Activated CD8-positive, alpha-beta T cell treated with anti-CD3 and anti-CD28 coated beads, Interleukin-2, amount 10 ng/mL, durations not matched to agents 7 days and 5 days (primary cell): ENCODE measurements around the gene MYOF. TPM values are rescaled to one million over a fixed set of nuclear protein-coding genes. Genes with fewer than 3 reads are reported as not detected.

Experiments used
- ATAC-seq: fragments of 150-1000 bp; cut with Tn5 transposase; one replicate; pipeline ENCODE4 v1.10.0; 2021; ENCODE audit warnings: moderate library complexity
- CTCF ChIA-PET: fragments of 350-600 bp; sonication (Branson Sonifier 250); formaldehyde crosslinking; loops from one replicate; lab custom pipeline; 2021; ENCODE audit warnings: antibody characterized with exemption; lab: Charles Lee
- POLR2A ChIA-PET: fragments of 350-600 bp; sonication (Branson Sonifier 250); formaldehyde crosslinking; loops from one replicate; lab custom pipeline; 2021; ENCODE audit warnings: antibody characterized with exemption; lab: Charles Lee
- DNase-seq: peaks from one replicate; pipeline ENCODE4 v3.0.0-alpha.2; 2020
- H3K27ac Mint-ChIP-seq: one replicate; pipeline ENCODE4 v1.8.0; 2021; ENCODE audit warnings: mild to moderate bottlenecking, mixed read lengths
- H3K27me3 Mint-ChIP-seq: one replicate; pipeline ENCODE4 v1.8.0; 2021; ENCODE audit warnings: low read depth, mixed read lengths
- H3K36me3 Mint-ChIP-seq: one replicate; pipeline ENCODE4 v1.8.0; 2021; ENCODE audit warnings: low read depth, mixed read lengths
- H3K4me1 Mint-ChIP-seq: one replicate; pipeline ENCODE4 v1.8.0; 2021; ENCODE audit warnings: low read depth, mixed read lengths
- H3K4me3 Mint-ChIP-seq: one replicate; pipeline ENCODE4 v1.8.0; 2021; ENCODE audit warnings: mild to moderate bottlenecking, mixed read lengths
- H3K9me3 Mint-ChIP-seq: one replicate; pipeline ENCODE4 v1.8.0; 2022; ENCODE audit warnings: mixed read lengths; ENCODE audit not compliant: insufficient read depth
- total RNA-seq, 2 experiments: library from RNA; stranded (reverse); gene quantifications; one replicate each; pipeline ENCODE4 v1.2.3, GENCODE V29; 2021

The MYOF gene
- total RNA-seq, 2 experiments from 2014 or later: 0.37 to 0.39 TPM

- ChIA-PET POLR2A (no interaction called here), CTCF (interaction anchor here (0.6 to 3.0 kb wide), 3 partner anchors 26 to 127 kb away, joined by 3 to 15 read pairs (median 3); partner anchors contain the start of gene MYOF)
- DNase-seq (no peak), ATAC-seq (no peak)
- no peaks in the 10 kb centered on the region for H3K9me3 Mint-ChIP-seq
- peaks cover 41% of the 10 kb centered on the region for H3K4me1 Mint-ChIP-seq
- no peaks in the 10 kb centered on the region for H3K27me3 Mint-ChIP-seq
- H3K4me3 Mint-ChIP-seq: no peak overlapping the region
- H3K36me3 Mint-ChIP-seq: no peaks in the 10 kb centered on the region
- H3K27ac Mint-ChIP-seq: no peak overlapping the region
Measured at GRCh38 chr10:93383562-93383981, 98.6 kb downstream of the MYOF start.

GRCh38 chr10:93379731-93380575 lies 102.2 kb downstream of the MYOF start:
- DNase-seq: peak; percentile 63
- Mint-ChIP-seq H3K27ac (peak overlapping the region; percentile 86), H3K4me1 (peaks cover 21% of the 10 kb centered on the region), H3K27me3 (no peaks in the 10 kb centered on the region), H3K36me3 (no peaks in the 10 kb centered on the region), H3K4me3 (no peak overlapping the region), H3K9me3 (no peaks in the 10 kb centered on the region)
- POLR2A ChIA-PET: interaction anchor here (0.7 to 1.1 kb wide), 2 partner anchors 34 to 102 kb away, joined by 3 to 4 read pairs; partner anchors contain the start of gene MYOF
- ATAC-seq: peak; percentile 87
- CTCF ChIA-PET: interaction anchor here (1.0 to 11.2 kb wide), 6 partner anchors 10 to 129 kb away, joined by 3 to 521 read pairs (median 4); partner anchors contain the start of gene MYOF

GRCh38 chr10:93378997-93379730 lies 103.0 kb downstream of the MYOF start:
- ChIA-PET CTCF (interaction anchor here (1.5 to 11.2 kb wide), 3 partner anchors 13 to 130 kb away, joined by 4 to 521 read pairs (median 183); partner anchors contain the start of gene MYOF), POLR2A (interaction anchor here (1.1 to 1.6 kb wide), 2 partner anchors 34 to 134 kb away, joined by 4 read pairs; no protein-coding TSS in a partner anchor)
- no peaks in the 10 kb centered on the region for H3K27me3 Mint-ChIP-seq
- H3K4me3 Mint-ChIP-seq: no peak overlapping the region
- DNase-seq: no peak
- ATAC-seq: peak; percentile 62
- no peaks in the 10 kb centered on the region for H3K9me3 Mint-ChIP-seq
- peaks cover 20% of the 10 kb centered on the region for H3K4me1 Mint-ChIP-seq
- H3K27ac Mint-ChIP-seq: peak overlapping the region; percentile 86
- H3K36me3 Mint-ChIP-seq: no peaks in the 10 kb centered on the region

GRCh38 chr10:93378039-93378438 lies 104.1 kb downstream of the MYOF start:
- ChIA-PET CTCF (interaction anchor here (1.1 to 11.2 kb wide), 8 partner anchors 12 to 131 kb away, joined by 3 to 521 read pairs (median 36); partner anchors contain the start of gene MYOF), POLR2A (interaction anchor here (1.6 kb wide), 1 partner anchor 135 kb away, joined by 4 read pairs; no protein-coding TSS in a partner anchor)
- no peaks in the 10 kb centered on the region for H3K36me3 Mint-ChIP-seq

GRCh38 chr10:93376372-93377293 lies 105.5 kb downstream of the MYOF start:
- Mint-ChIP-seq H3K9me3 (no peaks in the 10 kb centered on the region), H3K4me1 (peaks cover 15% of the 10 kb centered on the region), H3K27ac (no peak overlapping the region), H3K27me3 (no peaks in the 10 kb centered on the region), H3K4me3 (no peak overlapping the region), H3K36me3 (no peaks in the 10 kb centered on the region)
- DNase-seq (peak; percentile 69), ATAC-seq (peak; percentile 70)
- CTCF ChIA-PET: interaction anchor here (0.7 to 11.2 kb wide), 39 partner anchors 10 to 412 kb away, joined by 3 to 521 read pairs (median 4); partner anchors contain the start of genes CEP55 and MYOF
- POLR2A ChIA-PET: interaction anchor here (0.7 to 0.9 kb wide), 2 partner anchors 119 to 135 kb away, joined by 3 read pairs; no protein-coding TSS in a partner anchor

More at GRCh38 chr10:93378039-93378438, 104.1 kb downstream of the MYOF start:
- Mint-ChIP-seq H3K4me3 (no peak overlapping the region), H3K4me1 (peaks cover 15% of the 10 kb centered on the region), H3K9me3 (no peaks in the 10 kb centered on the region), H3K27me3 (no peaks in the 10 kb centered on the region), H3K27ac (no peak overlapping the region)
- DNase-seq (no peak), ATAC-seq (no peak)

GRCh38 chr10:93370961-93371360 lies 111.2 kb downstream of the MYOF start:
- ChIA-PET CTCF (interaction anchor here (1.1 to 11.2 kb wide), 5 partner anchors 13 to 140 kb away, joined by 3 to 521 read pairs (median 3); partner anchors contain the start of gene MYOF), POLR2A (no interaction called here)
- H3K36me3 Mint-ChIP-seq: no peaks in the 10 kb centered on the region
- H3K27ac Mint-ChIP-seq: no peak overlapping the region
- no peaks in the 10 kb centered on the region for H3K4me1 Mint-ChIP-seq
- peaks cover 3% of the 10 kb centered on the region for H3K27me3 Mint-ChIP-seq
- DNase-seq: no peak
- H3K9me3 Mint-ChIP-seq: no peaks in the 10 kb centered on the region
- no peak overlapping the region for H3K4me3 Mint-ChIP-seq
- ATAC-seq: no peak

- Mint-ChIP-seq H3K27ac (no peak overlapping the region), H3K9me3 (no peaks in the 10 kb centered on the region), H3K4me3 (no peak overlapping the region), H3K36me3 (no peaks in the 10 kb centered on the region), H3K27me3 (peaks cover 3% of the 10 kb centered on the region), H3K4me1 (peaks cover 3% of the 10 kb centered on the region)
- ChIA-PET CTCF (interaction anchor here (1.6 to 1.8 kb wide), 2 partner anchors 12 to 113 kb away, joined by 5 to 13 read pairs; partner anchors contain the start of gene MYOF), POLR2A (no interaction called here)
- no peak for DNase-seq
- no peak for ATAC-seq
Measured at GRCh38 chr10:93369588-93370164, 112.5 kb downstream of the MYOF start.

- Mint-ChIP-seq H3K36me3 (no peaks in the 10 kb centered on the region), H3K27ac (no peak overlapping the region), H3K4me1 (peaks cover 6% of the 10 kb centered on the region), H3K27me3 (peaks cover 3% of the 10 kb centered on the region), H3K4me3 (no peak overlapping the region), H3K9me3 (no peaks in the 10 kb centered on the region)
- POLR2A ChIA-PET: no interaction called here
- CTCF ChIA-PET: interaction anchor here (1.3 to 4.7 kb wide), 6 partner anchors 9 to 403 kb away, joined by 4 to 40 read pairs (median 8); partner anchors contain the start of gene MYOF
- no peak for ATAC-seq
- DNase-seq: no peak
Measured at GRCh38 chr10:93368210-93368609, 113.9 kb downstream of the MYOF start.

GRCh38 chr10:93367664-93368063 lies 114.5 kb downstream of the MYOF start:
- POLR2A ChIA-PET: no interaction called here
- H3K27ac Mint-ChIP-seq: no peak overlapping the region
- ATAC-seq (no peak), DNase-seq (no peak)
- peaks cover 6% of the 10 kb centered on the region for H3K4me1 Mint-ChIP-seq
- H3K27me3 Mint-ChIP-seq: peaks cover 3% of the 10 kb centered on the region
- H3K9me3 Mint-ChIP-seq: no peaks in the 10 kb centered on the region
- CTCF ChIA-PET: interaction anchor here (1.5 to 4.7 kb wide), 4 partner anchors 9 to 403 kb away, joined by 5 to 40 read pairs (median 12); partner anchors contain the start of gene MYOF
- H3K4me3 Mint-ChIP-seq: no peak overlapping the region
- no peaks in the 10 kb centered on the region for H3K36me3 Mint-ChIP-seq

GRCh38 chr10:93364966-93365365 lies 117.2 kb downstream of the MYOF start:
- CTCF ChIA-PET: interaction anchor here (4.7 kb wide), 1 partner anchor 12 kb away, joined by 40 read pairs; no protein-coding TSS in a partner anchor
- Mint-ChIP-seq H3K27ac (no peak overlapping the region), H3K36me3 (no peaks in the 10 kb centered on the region), H3K27me3 (peaks cover 3% of the 10 kb centered on the region), H3K9me3 (no peaks in the 10 kb centered on the region), H3K4me3 (no peak overlapping the region), H3K4me1 (peaks cover 6% of the 10 kb centered on the region)
- ATAC-seq (no peak), DNase-seq (no peak)
- POLR2A ChIA-PET: no interaction called here
